Heart right ventricle (tissue), 16 donors: ENCODE measurements around the gene DTHD1. TPM values are rescaled to one million over a fixed set of nuclear protein-coding genes. Genes with fewer than 3 reads are reported as not detected.

ENCODE experiments used
- ATAC-seq, 8 donors: fragments of 200-7000 bp; cut with Tn5 transposase; one replicate each; pipeline ENCODE4 v1.9.1; 2020; ENCODE audit warnings: mild to moderate bottlenecking in 8 of 8, moderate library complexity in 8 of 8, moderate number of reproducible peaks in 1 of 8
- DNase-seq, 2 donors: peaks; one replicate each; pipeline ENCODE4 v3.0.0-alpha.2; 2020
- H3K27ac ChIP-seq, 10 donors: fragments of 200-600 bp; sonication (generic) in 2 of 10; one replicate each; pipeline versions ENCODE4 v1.5.0 to v1.8.0; 2020 to 2022; ENCODE audit warnings: mild to moderate bottlenecking in 3 of 10
- H3K27me3 ChIP-seq, 7 donors: fragments of 200-600 bp; one replicate each; pipeline ENCODE4 v1.8.0; 2021 to 2022; ENCODE audit warnings: mild to moderate bottlenecking in 2 of 7
- H3K36me3 ChIP-seq, 9 donors: fragments of 200-600 bp; sonication (generic) in 1 of 9; one replicate each; pipeline versions ENCODE4 v1.5.0 to v1.8.0; 2020 to 2022; ENCODE audit warnings: mild to moderate bottlenecking in 2 of 9
- H3K4me1 ChIP-seq, 9 donors: fragments of 200-600 bp; sonication (generic) in 1 of 9; one replicate each; pipeline versions ENCODE4 v1.5.0 to v1.8.0; 2020 to 2022; ENCODE audit warnings: mild to moderate bottlenecking in 4 of 9
- H3K4me3 ChIP-seq, 10 donors: fragments of 200-600 bp; sonication (generic) in 2 of 10; one replicate each; pipeline versions ENCODE4 v1.5.0 to v1.8.0; 2020 to 2022; ENCODE audit warnings: mild to moderate bottlenecking in 7 of 10, moderate library complexity in 2 of 10
- H3K9me3 ChIP-seq, 11 donors: fragments of 200-600 bp in 10 of 11; sonication (generic) in 2 of 11; one replicate each; pipeline versions ENCODE4 v1.5.0 to v1.8.0; 2013 to 2022; ENCODE audit warnings: mild to moderate bottlenecking in 2 of 11, control low read depth in 1 of 11, moderate library complexity in 1 of 11
- WGBS, 2 donors: extraction: QIAGEN DNeasy Blood & Tissue Kit; methylation state at CpG; one replicate each; pipeline ENCODE4 v1.1.7; 2013; ENCODE audit warnings: inconsistent platforms in 1 of 2; 5-methylcytosine and 5-hydroxymethylcytosine counted together
- intact Hi-C, 10 donors: fragments of 100-400 bp; cut with DNase I; formaldehyde crosslinking; loops; one replicate each; pipeline versions ENCODE4 v1.11.1 to v1.14.2; 2022
- polyA plus RNA-seq, 2 donors: library from polyadenylated mRNA; stranded (reverse); fragments of 200-250 nt; gene quantifications; one replicate each; pipeline ENCODE4 v1.2.3, GENCODE V29; 2013
- total RNA-seq, 10 donors: library from RNA; stranded (reverse); fragmentation: NEBNext Ultra II Directional in 3 of 10; extraction: Animal tissue kit (Norgen Biotek cat#: 25700) in 3 of 10; gene quantifications; one replicate each; pipeline versions ENCODE4 v1.2.1 to v1.2.4, GENCODE V29; 2021 to 2023
- TF ChIP-seq, protein P1 (sequence below), 9 donors: fragments of 200-600 bp; sonication (generic) in 2 of 9; IDR thresholded peaks; one replicate each; pipeline versions ENCODE4 v1.5.0 to v1.8.0; 2021 to 2022; ENCODE audit warnings: antibody characterized with exemption in 9 of 9, mild to moderate bottlenecking in 5 of 9, moderate library complexity in 1 of 9
- donor health status: Arrhythmogenic right ventricular cardiomyopathy.
- donor health status: ischemic (EF 13 %, LVEDD 7.1; RV severe dilation, severe dysfunction).
- donor health status: healthy with polysubstance abuse.
- donor health status: DM: no; HTN: yes; CAD: no.
- donor health status: DM: no; HTN: no; CAD: no.
- donor health status: ischemic (EF 25% LVEDD 6.9; RV normal size, moderate dysfunction).
- donor health status: ischemic (EF 25% LVEDD 5.7; RV mildly dilated, moderate dysfunction).
- donor health status: healthy.
- donor health status: DM: yes; HTN: yes; CAD: no.
- donor health status: Ischemic cardiomyopathy.
- donor health status: ischemic (EF 35%, LVEDD 5.7; RV mildly dilated, moderate dysfunction).
- donor health status: nonischemic (EF 11% LVEDD 7.7; RV severe dilation, severe dysfunction).
- donor health status: DM: yes; HTN: yes; CAD: no.
- donor health status: PGD.
- donor health status: ischemic (EF 29% LVEDD 5.4; RV normal size, mild dysfunction).
- donor health status: nonischemic (EF 23%, LVEDD 6.1; RV moderate dilation, normal function).

Gene DTHD1
- total and polyA plus RNA-seq, 12 donors, result 0.10 to 0.60 (median 0.13) TPM; not detected in 9

DNA sequence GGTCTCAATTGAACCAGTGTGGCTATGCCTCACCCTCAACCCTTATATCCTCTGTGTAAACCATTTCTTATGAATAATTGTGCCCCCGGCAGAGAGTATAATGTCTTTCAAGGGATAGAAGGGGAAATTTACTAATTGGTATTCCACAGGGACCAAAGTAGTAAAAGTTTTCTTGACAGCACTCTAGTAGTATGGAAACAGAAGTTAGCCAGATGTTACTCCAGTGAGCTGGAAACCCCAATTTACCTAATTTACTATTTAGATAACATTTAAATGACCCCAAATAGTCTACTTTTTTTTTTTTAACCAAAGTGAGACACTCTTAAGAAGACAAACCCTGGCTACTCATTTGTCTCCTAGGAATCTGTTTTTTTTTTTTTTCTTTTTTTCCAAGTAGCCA, 32.3 kb downstream of the DTHD1 start:
- no peaks in the 10 kb centered on the region for H3K9me3 ChIP-seq
- no peaks in the 10 kb centered on the region for H3K36me3 ChIP-seq
- DNase-seq, result no peak
- peak overlapping the region in 1 of 10 donors; percentile 79 for H3K27ac ChIP-seq
- H3K4me1 ChIP-seq, result peaks cover 0 to 45% (median 0%) of the 10 kb centered on the region in 9 donors
- 71 to 86% methylated on average over 1 of the region's 1 CpG for WGBS, 2 donors
- no peaks in the 10 kb centered on the region for H3K27me3 ChIP-seq
- intact Hi-C loops, result no loop called here
- no peak for ATAC-seq
- H3K4me3 ChIP-seq, result no peak overlapping the region
- TF ChIP-seq, protein P1, sequence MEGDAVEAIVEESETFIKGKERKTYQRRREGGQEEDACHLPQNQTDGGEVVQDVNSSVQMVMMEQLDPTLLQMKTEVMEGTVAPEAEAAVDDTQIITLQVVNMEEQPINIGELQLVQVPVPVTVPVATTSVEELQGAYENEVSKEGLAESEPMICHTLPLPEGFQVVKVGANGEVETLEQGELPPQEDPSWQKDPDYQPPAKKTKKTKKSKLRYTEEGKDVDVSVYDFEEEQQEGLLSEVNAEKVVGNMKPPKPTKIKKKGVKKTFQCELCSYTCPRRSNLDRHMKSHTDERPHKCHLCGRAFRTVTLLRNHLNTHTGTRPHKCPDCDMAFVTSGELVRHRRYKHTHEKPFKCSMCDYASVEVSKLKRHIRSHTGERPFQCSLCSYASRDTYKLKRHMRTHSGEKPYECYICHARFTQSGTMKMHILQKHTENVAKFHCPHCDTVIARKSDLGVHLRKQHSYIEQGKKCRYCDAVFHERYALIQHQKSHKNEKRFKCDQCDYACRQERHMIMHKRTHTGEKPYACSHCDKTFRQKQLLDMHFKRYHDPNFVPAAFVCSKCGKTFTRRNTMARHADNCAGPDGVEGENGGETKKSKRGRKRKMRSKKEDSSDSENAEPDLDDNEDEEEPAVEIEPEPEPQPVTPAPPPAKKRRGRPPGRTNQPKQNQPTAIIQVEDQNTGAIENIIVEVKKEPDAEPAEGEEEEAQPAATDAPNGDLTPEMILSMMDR (IDR thresholded peaks at IDR 0.05), result no peak

DNA sequence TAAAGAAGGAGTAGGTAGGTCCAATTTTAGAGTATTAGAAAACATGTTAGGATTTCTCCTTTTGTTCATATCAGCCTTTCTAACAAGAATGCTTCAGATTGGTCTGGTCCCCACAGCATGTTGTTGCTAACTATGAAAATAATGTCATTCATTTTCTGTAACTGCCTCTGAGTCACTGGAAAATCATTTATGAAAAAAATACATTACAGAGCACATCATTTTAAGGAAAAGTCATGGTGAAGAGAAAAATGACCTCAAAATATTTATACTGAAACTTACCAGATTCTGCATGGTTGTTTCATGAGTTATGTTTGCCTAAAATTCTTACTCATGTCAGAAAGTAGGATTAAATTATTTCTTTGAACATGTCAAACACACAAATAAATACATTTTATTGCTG, 35.2 kb downstream of the DTHD1 start:
- DNase-seq (no peak), ATAC-seq (no peak)
- no peak overlapping the region for H3K4me3 ChIP-seq
- no peaks in the 10 kb centered on the region for H3K36me3 ChIP-seq
- H3K9me3 ChIP-seq, result no peaks in the 10 kb centered on the region
- peaks cover 0 to 40% (median 0%) of the 10 kb centered on the region in 9 donors for H3K4me1 ChIP-seq
- TF ChIP-seq, protein P1 (IDR thresholded peaks at IDR 0.05), result no peak
- no peaks in the 10 kb centered on the region for H3K27me3 ChIP-seq
- intact Hi-C loops, result no loop called here
- no peak overlapping the region for H3K27ac ChIP-seq

DNA sequence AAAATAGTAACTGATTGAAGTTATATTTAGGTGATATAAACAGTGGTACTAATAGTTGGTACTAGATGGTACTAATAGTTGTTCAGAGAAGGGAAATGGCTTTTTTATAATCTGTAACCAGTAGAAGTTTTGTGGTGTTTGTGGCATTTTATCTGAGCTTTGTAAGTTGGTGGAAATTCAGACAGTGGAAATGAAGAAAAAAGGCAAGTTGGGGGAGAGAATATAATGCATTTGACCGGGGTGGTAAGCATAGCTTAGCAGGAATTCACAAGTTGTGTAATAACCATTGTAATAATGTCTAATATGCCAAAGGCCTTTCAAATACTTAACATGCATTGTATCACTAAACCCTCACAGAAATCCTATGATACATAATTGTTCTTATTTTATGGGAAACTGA, 36.3 kb downstream of the DTHD1 start:
- Histone ChIP-seq H3K27me3 (no peaks in the 10 kb centered on the region), H3K4me1 (peaks cover 0 to 40% (median 0%) of the 10 kb centered on the region in 9 donors), H3K4me3 (no peak overlapping the region), H3K9me3 (no peaks in the 10 kb centered on the region), H3K27ac (no peak overlapping the region), H3K36me3 (no peaks in the 10 kb centered on the region)
- TF ChIP-seq, protein P1 (IDR thresholded peaks at IDR 0.05), result no peak
- intact Hi-C loops, result no loop called here
- no peak for ATAC-seq
- no peak for DNase-seq
- WGBS, 2 donors, result 79 to 81% methylated on average over 1 of the region's 1 CpG

DNA sequence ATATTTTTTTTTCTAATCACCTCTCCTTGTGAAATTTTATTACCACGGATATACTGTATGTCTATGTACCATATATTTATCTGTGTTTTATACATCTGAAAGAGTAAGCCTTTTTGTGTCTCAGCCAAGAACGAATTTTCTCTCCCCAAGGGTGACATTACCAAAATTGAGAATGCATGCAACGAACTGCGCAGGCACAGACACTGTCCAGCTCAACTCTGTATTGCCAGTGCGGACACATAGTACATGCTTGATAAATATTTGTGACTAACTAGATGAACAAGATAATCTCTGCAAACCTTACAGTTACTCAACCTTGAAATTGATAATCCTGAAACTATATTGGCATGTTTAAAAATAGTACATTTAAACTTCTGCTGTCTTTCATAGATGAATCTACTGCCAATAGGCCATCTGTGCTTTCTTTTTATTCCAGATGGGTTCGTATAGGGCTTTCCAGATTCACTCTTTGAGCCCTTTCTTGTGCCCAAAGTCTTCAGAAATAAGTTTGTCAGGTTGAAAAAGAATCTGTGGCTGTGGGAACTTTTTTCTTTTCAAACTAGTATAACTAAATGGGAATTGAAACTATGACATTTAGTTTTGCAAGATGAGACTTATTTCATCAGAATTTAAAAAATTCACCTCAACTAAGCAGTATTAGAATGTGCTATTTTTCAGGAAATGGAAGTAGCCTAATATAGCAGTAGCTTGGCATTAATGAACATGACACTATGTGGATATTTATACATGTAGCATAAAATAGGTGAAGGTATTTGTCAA, 38.9 kb downstream of the DTHD1 start:
- H3K4me3 ChIP-seq, result no peak overlapping the region
- peaks cover 0 to 49% (median 0%) of the 10 kb centered on the region in 9 donors for H3K4me1 ChIP-seq
- TF ChIP-seq, protein P1 (IDR thresholded peaks at IDR 0.05), result no peak
- peak in 2 of 8 donors; percentile 31 to 46 for ATAC-seq
- no peaks in the 10 kb centered on the region for H3K36me3 ChIP-seq
- no peak for DNase-seq
- H3K9me3 ChIP-seq, result no peaks in the 10 kb centered on the region
- no peaks in the 10 kb centered on the region for H3K27me3 ChIP-seq
- peak overlapping the region in 1 of 10 donors; percentile 51 for H3K27ac ChIP-seq
- 78 to 81% methylated on average over 6 of the region's 6 CpGs for WGBS, 2 donors
- intact Hi-C loops, result no loop called here
